H1 (cell line): ENCODE results near the gene TP53I3. TPM values are rescaled to one million over a fixed set of nuclear protein-coding genes. Genes with fewer than 3 reads are reported as not detected.
A peak's percentile ranks its signal among the peaks of the same experiment; 100 is the strongest.

Experiments used
- CTCF ChIA-PET: fragments of 300-600 bp; sonication (Branson Sonifier 250); formaldehyde crosslinking; loops from one replicate; lab custom pipeline; 2021; ENCODE audit not compliant: partially characterized antibody; lab: Charles Lee
- POLR2A ChIA-PET: fragments of 300-600 bp; sonication (Branson Sonifier 250); formaldehyde crosslinking; loops from one replicate; lab custom pipeline; 2021; ENCODE audit warnings: inconsistent platforms; ENCODE audit not compliant: partially characterized antibody; lab: Charles Lee
- DNase-seq, 2 experiments: peaks; one replicate each; pipeline versions ENCODE4 v3.0.0 to v3.0.0-alpha.2; 2010 to 2022; ENCODE audit warnings: low spot score in 2 of 2, low read depth in 1 of 2, mixed read lengths in 1 of 2
- FAIRE-seq: peaks from 2 replicates; lab custom pipeline; 2011; peaks lifted over from hg19 to GRCh38; lab: Jason Lieb, UNC
- H2AFZ ChIP-seq: 2 replicates; pipeline ENCODE4 v1.8.1; 2012; ENCODE audit warnings: low read length, inconsistent platforms
- H2AK5ac ChIP-seq: 2 replicates; pipeline ENCODE4 v1.6.1; 2013; ENCODE audit warnings: low read depth, low read length
- H2BK120ac ChIP-seq: replicated peaks from 2 replicates; pipeline ENCODE3; 2013; ENCODE audit warnings: low read depth, low read length, inconsistent platforms
- H2BK12ac ChIP-seq: 2 replicates; pipeline ENCODE4 v1.6.1; 2013; ENCODE audit warnings: low read depth, low read length
- H2BK15ac ChIP-seq: 2 replicates; pipeline ENCODE4 v1.6.1; 2013; ENCODE audit warnings: low read length
- H2BK20ac ChIP-seq: 2 replicates; pipeline ENCODE4 v1.6.1; 2013; ENCODE audit warnings: low read length
- H2BK5ac ChIP-seq: 2 replicates; pipeline ENCODE4 v1.6.1; 2013; ENCODE audit warnings: low read depth, low read length
- H3K14ac ChIP-seq: 2 replicates; pipeline ENCODE4 v1.6.1; 2013; ENCODE audit warnings: inconsistent platforms; ENCODE audit not compliant: insufficient read length
- H3K18ac ChIP-seq: 2 replicates; pipeline ENCODE4 v1.6.1; 2013; ENCODE audit warnings: low read length; ENCODE audit errors: extremely low read depth
- H3K23ac ChIP-seq: 2 replicates; pipeline ENCODE4 v1.6.1; 2013; ENCODE audit warnings: inconsistent platforms; ENCODE audit not compliant: insufficient read length
- H3K23me2 ChIP-seq: 2 replicates; pipeline ENCODE4 v1.6.1; 2013; ENCODE audit warnings: low read depth, low read length
- H3K27ac ChIP-seq: 2 replicates; pipeline ENCODE4 v1.6.1; 2011; ENCODE audit warnings: low read depth, low read length, inconsistent platforms
- H3K27me3 ChIP-seq, 4 experiments: replicated peaks in 1 of 4; 1 replicate in 1 of 4; 2 replicates in 3 of 4; pipeline versions ENCODE4 v1.6.1 to v1.8.1; 2011 to 2013; ENCODE audit warnings: low read length in 3 of 4, mild to moderate bottlenecking in 3 of 4, inconsistent platforms in 2 of 4, mixed read lengths in 2 of 4, moderate library complexity in 1 of 4; ENCODE audit not compliant: control insufficient read depth in 3 of 4, insufficient read depth in 3 of 4; ENCODE audit errors: extremely low read depth in 1 of 4
- H3K36me3 ChIP-seq, 4 experiments: 2 replicates each; pipeline versions ENCODE4 v1.6.1 to v1.8.1; 2011 to 2013; ENCODE audit warnings: mild to moderate bottlenecking in 4 of 4, low read length in 3 of 4, moderate library complexity in 2 of 4, control low read depth in 1 of 4, inconsistent platforms in 1 of 4; ENCODE audit not compliant: insufficient read depth in 4 of 4, control insufficient read depth in 2 of 4
- H3K4ac ChIP-seq: replicated peaks from 2 replicates; pipeline ENCODE3; 2013; ENCODE audit warnings: low read length, low read depth, mixed read lengths, inconsistent platforms; ENCODE audit not compliant: insufficient read length
- H3K4me1 ChIP-seq, 4 experiments: replicated peaks in 1 of 4; 1 replicate in 1 of 4; 2 replicates in 3 of 4; pipeline versions ENCODE4 v1.6.1 to v1.8.1; 2011 to 2013; ENCODE audit warnings: low read length in 3 of 4, inconsistent platforms in 2 of 4, mixed read lengths in 1 of 4; ENCODE audit not compliant: insufficient read depth in 4 of 4, control insufficient read depth in 3 of 4
- H3K4me2 ChIP-seq, 2 experiments: 2 replicates each; pipeline versions ENCODE4 v1.6.1 to v1.8.1; 2011 to 2013; ENCODE audit warnings: low read depth in 2 of 2, low read length in 2 of 2, control low read depth in 1 of 2, inconsistent platforms in 1 of 2, mild to moderate bottlenecking in 1 of 2; ENCODE audit not compliant: insufficient read depth in 1 of 2
- H3K4me3 ChIP-seq, 4 experiments: fragments of 200-600, 300-600 bp in 1 of 4; sonication (generic), shearing (Covaris generic), sonication (Bioruptor Twin) in 1 of 4; 2 replicates each; pipeline versions ENCODE4 v1.5.1 to v1.8.1; 2011 to 2016; ENCODE audit warnings: low read length in 4 of 4, low read depth in 3 of 4, control low read depth in 2 of 4, inconsistent platforms in 2 of 4, mild to moderate bottlenecking in 2 of 4, mixed read lengths in 1 of 4, moderate library complexity in 1 of 4; ENCODE audit not compliant: insufficient read depth in 2 of 4; ENCODE audit errors: extremely low read depth in 1 of 4
- H3K56ac ChIP-seq: replicated peaks from 2 replicates; pipeline ENCODE3; 2013; ENCODE audit warnings: low read depth, mild to moderate bottlenecking, mixed read lengths, low read length, inconsistent platforms; ENCODE audit not compliant: insufficient read length
- H3K79me1 ChIP-seq: 2 replicates; pipeline ENCODE4 v1.6.1; 2013; ENCODE audit warnings: low read depth, low read length, control low read depth
- H3K79me2 ChIP-seq, 2 experiments: 2 replicates each; pipeline versions ENCODE4 v1.6.1 to v1.8.1; 2012 to 2013; ENCODE audit warnings: low read length in 2 of 2, mild to moderate bottlenecking in 2 of 2, inconsistent platforms in 1 of 2; ENCODE audit not compliant: insufficient read depth in 2 of 2, control insufficient read depth in 1 of 2
- H3K9ac ChIP-seq, 4 experiments: replicated peaks in 1 of 4; 1 replicate in 1 of 4; 2 replicates in 3 of 4; pipeline versions ENCODE4 v1.6.1 to v1.8.1; 2011 to 2013; ENCODE audit warnings: low read depth in 3 of 4, low read length in 3 of 4, control low read depth in 2 of 4, mild to moderate bottlenecking in 2 of 4, moderate library complexity in 2 of 4, inconsistent platforms in 1 of 4; ENCODE audit errors: extremely low read depth in 1 of 4
- H3K9me3 ChIP-seq, 2 experiments: 2 replicates each; pipeline versions ENCODE4 v1.6.1 to v1.8.1; 2012 to 2013; ENCODE audit warnings: mild to moderate bottlenecking in 2 of 2, moderate library complexity in 2 of 2, control low read depth in 1 of 2, inconsistent platforms in 1 of 2, low read depth in 1 of 2, low read length in 1 of 2, mixed read lengths in 1 of 2; ENCODE audit not compliant: insufficient read depth in 2 of 2
- H4K20me1 ChIP-seq, 2 experiments: replicated peaks in 1 of 2; 2 replicates each; pipeline versions ENCODE3 to v1.8.1; 2011 to 2013; ENCODE audit warnings: inconsistent platforms in 2 of 2, low read length in 2 of 2, mild to moderate bottlenecking in 1 of 2; ENCODE audit not compliant: insufficient read depth in 2 of 2, control insufficient read depth in 1 of 2
- H4K5ac ChIP-seq: 2 replicates; pipeline ENCODE4 v1.6.1; 2013; ENCODE audit warnings: low read length, low read depth, mixed read lengths, inconsistent platforms; ENCODE audit not compliant: insufficient read length
- H4K8ac ChIP-seq: 2 replicates; pipeline ENCODE4 v1.8.0; 2013; ENCODE audit warnings: mild to moderate bottlenecking, moderate library complexity, low read length, inconsistent platforms; ENCODE audit not compliant: insufficient read depth; ENCODE audit errors: extremely low read depth
- H4K91ac ChIP-seq: replicated peaks from 2 replicates; pipeline ENCODE3; 2013; ENCODE audit warnings: low read length, mixed read lengths, inconsistent platforms; ENCODE audit not compliant: insufficient read length
- ASH2L ChIP-seq: fragments of 200-600, 300-600 bp; sonication (generic); IDR thresholded peaks from one replicate; pipeline ENCODE4 v1.7.1; 2017; ENCODE audit warnings: low read length
- BCL11A ChIP-seq, 2 experiments: IDR thresholded peaks; one replicate each; pipeline ENCODE4 v1.6.1; 2011; ENCODE audit warnings: low read depth in 2 of 2, low read length in 2 of 2, mild to moderate bottlenecking in 2 of 2
- CTBP2 ChIP-seq: IDR thresholded peaks from 2 replicates; pipeline ENCODE4 v1.7.0; 2011; ENCODE audit warnings: borderline replicate concordance, mild to moderate bottlenecking, moderate library complexity, mixed read lengths, low read length; ENCODE audit not compliant: insufficient read depth, insufficient read length
- KDM1A ChIP-seq: fragments of 200-600, 300-600 bp; sonication (generic); IDR thresholded peaks from 2 replicates; pipeline ENCODE4 v1.7.1; 2016; ENCODE audit warnings: mild to moderate bottlenecking, low read length, borderline replicate concordance
- PHF8 ChIP-seq: fragments of 200-600 bp; sonication (generic); conservative IDR thresholded peaks from 2 replicates; pipeline ENCODE4 v1.7.1; 2012; ENCODE audit warnings: low read depth, mild to moderate bottlenecking, inconsistent platforms, low read length, moderate library complexity
- TEAD4 ChIP-seq: IDR thresholded peaks from 2 replicates; pipeline ENCODE4 v1.6.1; 2012; ENCODE audit warnings: low read depth, low read length, inconsistent platforms, mixed read lengths
- USF2 ChIP-seq: IDR thresholded peaks from 2 replicates; pipeline ENCODE4 v1.6.1; 2011; ENCODE audit warnings: low read length, improper control_type of control experiment
- WGBS, 2 experiments: shearing (Covaris generic) in 1 of 2; methylation state at CpG; one replicate each; pipeline versions ENCODE4 v1.1.6 to v1.1.7; 2013 to 2015; ENCODE audit warnings: low lambda C conversion rate in 2 of 2, mixed read lengths in 2 of 2, inconsistent platforms in 1 of 2, low coverage in 1 of 2, missing lambda C conversion rate in 1 of 2; ENCODE audit not compliant: insufficient replicate concordance in 2 of 2, insufficient coverage in 1 of 2, insufficient read length in 1 of 2; ENCODE audit errors: extremely low coverage in 1 of 2, missing lambda C conversion rate in 1 of 2; 5-methylcytosine and 5-hydroxymethylcytosine counted together
- polyA plus RNA-seq, 7 experiments: library from polyadenylated mRNA; depleted of rRNA in 3 of 7; stranded (reverse) in 5 of 7; unstranded in 2 of 7; fragments of >200 nt in 5 of 7; fragments of 200-250 nt in 2 of 7; gene quantifications; 1 replicate in 5 of 7; 2 replicates in 1 of 7; 4 replicates in 1 of 7; pipeline versions ENCODE4 v1.2.1 to v1.2.3, GENCODE V29; 2011 to 2013; ENCODE audit warnings: missing spikeins in 2 of 7, mixed read lengths in 2 of 7
- total RNA-seq: library from RNA; stranded (reverse); fragmentation: NEBNext Ultra II Directional; extraction: Animal tissue kit (Norgen Biotek cat#: 25700); gene quantifications from 2 replicates; pipeline ENCODE4 v1.2.1, GENCODE V29; 2021

TP53I3 gene
- total and polyA plus RNA-seq, 2 of the 8 experiments (the other 6 are each of a cell fraction or from before 2014, with no cell fraction given) = 29.4 to 34.5 TPM

DNA sequence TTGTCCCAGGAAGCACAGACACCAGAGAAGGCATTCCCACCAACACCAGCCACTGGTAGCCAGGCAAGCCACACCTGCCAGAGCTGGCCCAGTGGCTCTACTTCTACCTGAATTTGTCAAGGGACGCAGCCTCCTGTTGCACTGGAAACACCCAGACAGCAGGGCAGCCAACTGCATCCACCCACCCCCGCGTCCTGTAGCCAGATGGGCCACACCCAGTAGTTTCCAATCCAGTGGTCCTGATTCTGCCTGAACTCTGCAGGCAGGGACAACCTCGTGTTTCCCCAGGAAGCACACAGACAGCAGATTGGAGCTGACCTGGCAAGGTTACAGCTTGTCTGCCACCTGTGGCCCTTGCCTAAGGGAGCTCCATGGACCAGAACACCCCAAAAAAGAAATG is 20.3 kb upstream of the TP53I3 start:
- no peaks in the 10 kb centered on the region for H4K20me1 ChIP-seq
- no peak overlapping the region for H4K5ac ChIP-seq
- ChIA-PET POLR2A (interaction anchor here (1.4 to 1.7 kb wide), 2 partner anchors 18 to 21 kb away, joined by 3 to 8 read pairs; partner anchors contain the start of gene TP53I3), CTCF (no interaction called here)
- no peak overlapping the region for H4K91ac ChIP-seq
- no peak for DNase-seq
- H3K36me3 ChIP-seq = no peaks in the 10 kb centered on the region
- no peak overlapping the region for H2BK12ac ChIP-seq
- no peaks in the 10 kb centered on the region for H3K4me1 ChIP-seq
- H3K27me3 ChIP-seq = no peaks in the 10 kb centered on the region
- H2AK5ac ChIP-seq = no peak overlapping the region
- H3K4ac ChIP-seq = no peak overlapping the region
- no peak overlapping the region for H2BK20ac ChIP-seq
- H2BK5ac ChIP-seq = no peak overlapping the region
- H3K9ac ChIP-seq = no peak overlapping the region
- H2BK120ac ChIP-seq = no peak overlapping the region
- FAIRE-seq = no peak
- WGBS, 2 experiments = 73% methylated on average over 4 of the region's 4 CpGs; no CpG with 5 or more reads in 1 of the 2 experiments
- no peak overlapping the region for H3K4me3 ChIP-seq
- no peak overlapping the region for H4K8ac ChIP-seq
- H3K23ac ChIP-seq = no peak overlapping the region
- no peak overlapping the region for H3K27ac ChIP-seq
- no peak overlapping the region for H3K14ac ChIP-seq
- no peak for TF ChIP-seq CTBP2
- no peak for TF ChIP-seq PHF8
- TF ChIP-seq USF2 = no peak
- TF ChIP-seq ASH2L = no peak
- no peak for TF ChIP-seq KDM1A
- TF ChIP-seq BCL11A (IDR thresholded peaks at IDR 0.05; ENCODE audit: low read depth in 2 of 2, low read length in 2 of 2) = no peak
- TF ChIP-seq TEAD4 = no peak
- no peak overlapping the region for H3K4me2 ChIP-seq
- no peak overlapping the region for H2AFZ ChIP-seq
- no peak overlapping the region for H3K18ac ChIP-seq
- H3K56ac ChIP-seq = no peak overlapping the region
- 0 out of 2 replicates have a peak overlapping the region, but pooled peaks have one; percentile 61 for H2BK15ac ChIP-seq
- H3K79me1 ChIP-seq = no peaks in the 10 kb centered on the region
- no peaks in the 10 kb centered on the region; a peak in 1 of 4 replicates for H3K9me3 ChIP-seq
- no peaks in the 10 kb centered on the region for H3K79me2 ChIP-seq
- no peaks in the 10 kb centered on the region for H3K23me2 ChIP-seq
